SKM-1 (cell line): Measurements from ENCODE around the gene PVALEF.

Experiments
- DNase-seq: peaks from one replicate; lab custom pipeline; 2025; ENCODE audit not compliant: unreplicated experiment; lab: John Stamatoyannopoulos, UW

Gene PVALEF

GRCh38 chr17:81180836-81181810, 15.8 kb downstream of the PVALEF start:
- no peak for DNase-seq

DNA sequence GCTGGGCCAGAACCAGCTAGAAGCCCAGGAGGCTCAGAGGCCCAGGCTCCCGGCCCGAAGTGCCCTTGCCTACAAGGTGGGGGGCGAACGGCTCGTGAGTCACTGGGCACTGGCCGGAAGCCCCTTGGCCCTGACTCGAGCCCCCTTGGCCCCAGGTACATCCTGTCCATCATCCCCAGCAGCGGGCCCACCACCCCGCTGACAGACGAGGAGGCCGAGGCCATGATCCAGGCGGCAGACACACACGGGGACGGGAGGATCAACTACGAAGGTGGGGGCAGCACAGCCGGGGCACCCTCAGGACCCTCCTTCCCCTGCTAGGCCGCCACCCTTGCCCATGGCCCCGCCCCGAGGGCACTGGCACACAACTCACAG, 16.5 kb downstream of the PVALEF start:
- no peak for DNase-seq

DNA sequence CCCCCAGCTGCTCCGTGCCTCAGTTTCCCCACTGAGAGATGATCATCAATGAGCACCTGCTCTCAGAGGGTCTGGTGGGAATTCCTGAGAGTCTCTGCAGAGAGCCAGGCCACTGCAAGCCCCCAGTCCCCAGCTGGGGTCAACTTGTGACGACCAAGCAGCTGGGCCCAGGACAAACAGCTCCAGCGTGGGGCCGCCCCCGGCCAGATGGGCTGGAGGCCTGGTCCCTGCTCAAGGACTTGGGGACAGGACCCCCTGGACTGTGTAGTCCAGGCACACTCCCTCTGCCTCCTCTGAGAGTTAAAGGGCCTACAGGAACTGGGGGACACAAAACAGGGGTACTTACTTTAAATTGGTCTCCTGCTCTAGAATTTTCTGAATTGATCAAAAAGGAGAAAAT, 17.3 kb downstream of the PVALEF start:
- DNase-seq = no peak

GRCh38 chr17:81183316-81183715, 18.0 kb downstream of the PVALEF start:
- no peak for DNase-seq

DNA sequence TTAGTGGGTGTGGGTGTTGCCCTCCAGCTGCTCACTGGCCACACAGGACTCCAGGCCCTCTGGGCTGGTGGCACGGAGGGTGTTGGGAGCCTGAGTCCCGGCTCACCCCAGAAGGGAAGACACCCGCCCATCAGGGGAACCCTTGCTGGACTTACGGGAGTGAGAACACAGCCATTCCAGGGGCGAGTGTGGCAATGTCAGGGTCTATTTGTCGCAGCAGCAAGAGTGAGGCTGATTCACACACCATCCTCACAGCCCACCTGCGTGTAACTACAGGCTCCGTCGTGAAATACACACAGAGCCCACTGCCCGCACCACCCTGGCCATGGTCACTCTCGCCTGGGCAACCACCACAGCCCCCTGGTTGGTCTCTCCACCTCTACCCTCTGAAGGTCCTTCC, 18.5 kb downstream of the PVALEF start:
- no peak for DNase-seq

- DNase-seq = no peak
Observed at GRCh38 chr17:81184555-81184954, 19.2 kb downstream of the PVALEF start.

GRCh38 chr17:81186203-81186602, 20.9 kb downstream of the PVALEF start:
- DNase-seq = no peak

GRCh38 chr17:81187120-81187519, 21.8 kb downstream of the PVALEF start:
- no peak for DNase-seq

DNA sequence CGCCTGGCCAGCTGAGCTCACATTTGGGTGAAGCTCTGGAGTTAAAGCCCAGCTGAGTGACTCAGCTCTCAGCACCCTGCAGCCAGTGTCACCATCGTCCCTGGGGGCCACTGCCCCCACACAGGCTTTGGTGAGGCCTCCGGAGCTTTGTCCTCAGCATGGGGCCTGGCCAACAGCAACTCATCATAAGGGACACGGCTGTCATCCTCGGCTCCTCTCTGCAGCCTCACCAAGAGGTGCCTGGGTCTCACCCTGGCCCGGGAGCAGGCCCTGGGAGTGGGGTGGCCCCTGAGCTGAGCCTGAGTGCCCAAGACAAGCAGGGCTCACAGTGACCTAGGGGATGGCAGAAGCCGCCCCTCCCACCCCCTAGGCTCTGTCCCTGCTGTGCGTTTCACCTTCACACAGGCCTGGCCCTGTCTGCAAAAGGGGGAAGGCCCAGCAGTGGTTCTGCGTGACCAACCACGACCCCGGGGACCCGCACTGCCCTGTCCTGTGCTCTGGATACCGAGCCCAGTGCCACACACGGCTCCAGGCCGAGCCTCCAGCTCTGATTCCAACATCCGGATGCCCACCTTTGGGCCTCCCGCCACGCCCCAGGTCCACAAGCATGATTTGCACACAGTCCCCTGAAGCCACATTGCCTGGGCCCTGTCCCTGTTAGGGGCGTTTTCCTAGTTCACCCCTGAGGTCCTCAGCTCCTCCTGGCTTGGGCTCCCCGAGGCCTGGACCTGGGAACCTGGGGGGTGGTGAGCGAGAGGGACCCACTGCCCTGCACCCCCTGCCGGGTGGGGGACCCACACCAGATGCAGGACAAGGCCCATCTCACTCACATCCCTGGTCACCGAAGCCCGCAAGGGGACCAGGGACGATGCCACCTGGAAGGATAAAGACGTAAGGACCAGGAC, 22.5 kb downstream of the PVALEF start:
- DNase-seq = no peak

- no peak for DNase-seq
Observed at GRCh38 chr17:81188491-81188840, 23.2 kb downstream of the PVALEF start.

- no peak for DNase-seq
Observed at GRCh38 chr17:81189016-81189415, 23.7 kb downstream of the PVALEF start.

- DNase-seq = no peak
Observed at GRCh38 chr17:81189670-81190530, 24.6 kb downstream of the PVALEF start.

GRCh38 chr17:81190591-81190990, 25.3 kb downstream of the PVALEF start:
- DNase-seq = no peak

DNA sequence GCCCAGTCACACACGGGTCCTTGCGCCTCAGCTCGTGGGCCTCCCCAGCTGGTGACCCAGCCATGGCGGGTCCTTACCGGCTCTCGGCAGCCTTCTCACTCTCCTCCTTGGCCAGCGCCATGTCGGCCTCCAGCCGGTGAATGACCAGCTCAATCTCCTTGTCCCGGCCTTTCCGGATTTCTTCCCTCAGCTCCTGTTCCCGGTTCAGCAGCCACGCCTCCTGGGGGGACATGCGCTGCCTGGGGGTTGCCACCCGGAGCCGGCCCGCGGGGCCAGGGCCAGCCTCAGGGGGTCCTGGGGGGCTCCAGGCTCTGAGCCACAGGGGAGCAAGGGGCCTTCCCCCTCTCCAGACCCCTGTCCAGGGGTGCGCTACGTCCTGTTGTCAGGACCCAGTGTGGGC, 25.8 kb downstream of the PVALEF start:
- no peak for DNase-seq

GRCh38 chr17:81191646-81192045, 26.3 kb downstream of the PVALEF start:
- no peak for DNase-seq

GRCh38 chr17:81192386-81193050, 27.2 kb downstream of the PVALEF start:
- DNase-seq = no peak

GRCh38 chr17:81193051-81193410, 27.7 kb downstream of the PVALEF start:
- DNase-seq = no peak

- DNase-seq = no peak
Observed at GRCh38 chr17:81193470-81194224, 28.3 kb downstream of the PVALEF start.

DNA sequence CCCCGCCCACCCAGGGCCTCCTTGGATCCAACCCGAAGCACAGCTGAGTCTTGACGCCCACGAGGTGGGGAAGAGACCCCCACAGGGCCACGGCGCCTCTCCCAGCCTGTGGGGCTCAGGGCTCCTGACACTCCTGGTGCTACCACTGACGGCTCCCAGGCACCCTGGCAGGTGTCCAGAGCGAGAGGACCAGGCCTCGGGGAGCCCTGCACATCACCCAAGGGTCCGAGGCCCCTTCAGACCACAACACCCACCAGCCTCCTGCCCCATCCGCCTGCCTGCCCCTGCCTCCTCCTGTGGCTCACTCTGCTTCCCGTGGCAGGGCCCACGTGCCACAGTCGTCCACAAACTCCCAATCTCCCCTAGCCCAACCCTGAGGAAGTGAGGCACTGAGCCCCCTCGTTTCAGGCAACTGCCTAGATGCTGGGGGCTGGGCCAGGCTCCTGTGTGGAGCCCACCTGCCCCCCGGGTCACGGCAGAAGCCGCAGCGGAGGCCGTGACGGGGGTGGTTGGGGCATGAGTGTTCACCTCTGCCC, 29.0 kb downstream of the PVALEF start:
- no peak for DNase-seq
